Measurements from ENCODE around the gene CDKN2B-AS1. TPM values are rescaled to one million over a fixed set of nuclear protein-coding genes. Genes with fewer than 3 reads are reported as not detected.

Gene CDKN2B-AS1
- total and polyA plus RNA-seq, 4 donors: 0.58 to 8.0 (median 1.1) TPM

DNA sequence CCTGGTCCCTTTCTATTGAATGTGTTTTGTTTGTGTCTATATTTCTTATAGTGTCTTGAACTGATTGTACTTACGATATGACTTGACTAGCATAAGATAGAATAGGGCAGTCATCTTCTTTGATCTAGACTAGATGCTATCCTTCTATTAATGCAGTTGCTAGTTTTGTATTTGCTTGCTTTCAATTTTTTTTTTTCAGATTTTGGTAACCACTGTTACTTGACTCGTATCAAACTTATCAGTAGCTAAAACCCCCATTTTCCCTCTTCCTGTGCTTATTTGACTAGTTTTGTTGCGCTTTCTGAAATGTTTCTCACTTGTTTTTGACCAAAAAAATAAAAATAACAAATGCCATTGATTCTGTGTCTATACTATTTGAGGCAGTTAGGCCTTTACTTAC lies 83.5 kb downstream of the CDKN2B-AS1 start:
- WGBS, 2 donors: 96 to 97% methylated on average over 3 of the region's 3 CpGs
- Histone ChIP-seq H3K9me3 (ENCODE audit: control insufficient read depth, low read length) (no peaks in the 10 kb centered on the region), H3K27me3 (ENCODE audit: control insufficient read depth in 1 of 2, insufficient read depth in 2 of 2, low read length in 1 of 2) (no peaks in the 10 kb centered on the region), H3K36me3 (ENCODE audit: control insufficient read depth in 1 of 2, insufficient read depth in 2 of 2, low read length in 1 of 2) (no peaks in the 10 kb centered on the region), H3K4me3 (ENCODE audit: low read length in 2 of 2) (no peak overlapping the region), H3K27ac (ENCODE audit: low read depth in 1 of 2, low read length in 2 of 2) (no peak overlapping the region), H3K4me1 (ENCODE audit: control insufficient read depth in 1 of 2, insufficient read depth in 2 of 2, low read length in 2 of 2) (no peaks in the 10 kb centered on the region)
- DNase-seq (no peak), ATAC-seq (ENCODE audit: low FRiP score) (no peak)
- intact Hi-C loops (cut with DNase I): no loop called here

- Histone ChIP-seq H3K36me3 (ENCODE audit: control insufficient read depth in 1 of 2, insufficient read depth in 2 of 2, low read length in 1 of 2) (no peaks in the 10 kb centered on the region), H3K27ac (ENCODE audit: low read depth in 1 of 2, low read length in 2 of 2) (no peak overlapping the region), H3K9me3 (ENCODE audit: control insufficient read depth, low read length) (no peaks in the 10 kb centered on the region), H3K4me3 (ENCODE audit: low read length in 2 of 2) (no peak overlapping the region), H3K4me1 (ENCODE audit: control insufficient read depth in 1 of 2, insufficient read depth in 2 of 2, low read length in 2 of 2) (peaks cover 0 to 2% of the 10 kb centered on the region in 2 donors), H3K27me3 (ENCODE audit: control insufficient read depth in 1 of 2, insufficient read depth in 2 of 2, low read length in 1 of 2) (no peaks in the 10 kb centered on the region)
- peak in 1 of 2 donors; percentile 44 for DNase-seq
- ATAC-seq (ENCODE audit: low FRiP score): peak; percentile 84
- WGBS, 2 donors: 43 to 48% methylated on average over 4 of the region's 4 CpGs
- intact Hi-C loops (cut with DNase I): no loop called here
These were observed 85.3 kb downstream of the CDKN2B-AS1 start for GRCh38 chr9:22079873-22080341.

- WGBS, 2 donors: 0 to 1% methylated on average over 2 of the region's 2 CpGs
- H3K27me3 ChIP-seq (ENCODE audit: control insufficient read depth in 1 of 2, insufficient read depth in 2 of 2, low read length in 1 of 2): no peaks in the 10 kb centered on the region
- peak; percentile 55 for ATAC-seq (ENCODE audit: low FRiP score)
- H3K36me3 ChIP-seq (ENCODE audit: control insufficient read depth in 1 of 2, insufficient read depth in 2 of 2, low read length in 1 of 2): no peaks in the 10 kb centered on the region
- H3K9me3 ChIP-seq (ENCODE audit: control insufficient read depth, low read length): no peaks in the 10 kb centered on the region
- intact Hi-C loops (cut with DNase I): no loop called here
- H3K4me3 ChIP-seq (ENCODE audit: low read length in 2 of 2): no peak overlapping the region
- DNase-seq: no peak
- H3K27ac ChIP-seq (ENCODE audit: low read depth in 1 of 2, low read length in 2 of 2): no peak overlapping the region
- H3K4me1 ChIP-seq (ENCODE audit: control insufficient read depth in 1 of 2, insufficient read depth in 2 of 2, low read length in 2 of 2): peaks cover 0 to 2% of the 10 kb centered on the region in 2 donors
These were observed 89.9 kb downstream of the CDKN2B-AS1 start for GRCh38 chr9:22084336-22085035.

- intact Hi-C loops (cut with DNase I): no loop called here
- Histone ChIP-seq H3K4me3 (ENCODE audit: low read length in 2 of 2) (no peak overlapping the region), H3K36me3 (ENCODE audit: control insufficient read depth in 1 of 2, insufficient read depth in 2 of 2, low read length in 1 of 2) (no peaks in the 10 kb centered on the region), H3K27me3 (ENCODE audit: control insufficient read depth in 1 of 2, insufficient read depth in 2 of 2, low read length in 1 of 2) (no peaks in the 10 kb centered on the region), H3K27ac (ENCODE audit: low read depth in 1 of 2, low read length in 2 of 2) (no peak overlapping the region), H3K4me1 (ENCODE audit: control insufficient read depth in 1 of 2, insufficient read depth in 2 of 2, low read length in 2 of 2) (peaks cover 0 to 2% of the 10 kb centered on the region in 2 donors), H3K9me3 (ENCODE audit: control insufficient read depth, low read length) (no peaks in the 10 kb centered on the region)
- 83 to 90% methylated on average over 5 of the region's 5 CpGs for WGBS, 2 donors
- DNase-seq: no peak
- ATAC-seq (ENCODE audit: low FRiP score): no peak
These were observed 93.6 kb downstream of the CDKN2B-AS1 start for GRCh38 chr9:22088053-22088716.

DNA sequence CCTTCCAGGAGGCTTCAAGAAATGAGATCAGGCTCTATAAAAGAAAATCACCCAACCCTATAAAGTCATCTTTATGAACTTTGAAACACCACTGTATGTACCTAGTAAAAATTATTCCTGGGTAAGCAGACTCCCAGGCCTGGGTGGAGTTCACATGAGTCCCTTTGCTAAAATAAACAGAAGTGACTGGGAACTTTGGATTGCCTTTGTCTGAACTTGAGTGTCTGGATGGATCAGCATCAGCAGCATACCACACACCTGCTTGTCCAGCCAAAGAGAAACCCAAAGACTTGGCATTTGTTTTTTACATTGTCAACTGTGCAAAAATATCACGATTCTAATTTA lies 94.1 kb downstream of the CDKN2B-AS1 start:
- 69 to 75% methylated on average over 1 of the region's 1 CpG for WGBS, 2 donors
- intact Hi-C loops (cut with DNase I): no loop called here
- Histone ChIP-seq H3K27me3 (ENCODE audit: control insufficient read depth in 1 of 2, insufficient read depth in 2 of 2, low read length in 1 of 2) (no peaks in the 10 kb centered on the region), H3K4me3 (ENCODE audit: low read length in 2 of 2) (no peak overlapping the region), H3K4me1 (ENCODE audit: control insufficient read depth in 1 of 2, insufficient read depth in 2 of 2, low read length in 2 of 2) (peaks cover 0 to 2% of the 10 kb centered on the region in 2 donors), H3K9me3 (ENCODE audit: control insufficient read depth, low read length) (no peaks in the 10 kb centered on the region), H3K27ac (ENCODE audit: low read depth in 1 of 2, low read length in 2 of 2) (no peak overlapping the region), H3K36me3 (ENCODE audit: control insufficient read depth in 1 of 2, insufficient read depth in 2 of 2, low read length in 1 of 2) (no peaks in the 10 kb centered on the region)
- ATAC-seq (ENCODE audit: low FRiP score): no peak
- no peak for DNase-seq

DNA sequence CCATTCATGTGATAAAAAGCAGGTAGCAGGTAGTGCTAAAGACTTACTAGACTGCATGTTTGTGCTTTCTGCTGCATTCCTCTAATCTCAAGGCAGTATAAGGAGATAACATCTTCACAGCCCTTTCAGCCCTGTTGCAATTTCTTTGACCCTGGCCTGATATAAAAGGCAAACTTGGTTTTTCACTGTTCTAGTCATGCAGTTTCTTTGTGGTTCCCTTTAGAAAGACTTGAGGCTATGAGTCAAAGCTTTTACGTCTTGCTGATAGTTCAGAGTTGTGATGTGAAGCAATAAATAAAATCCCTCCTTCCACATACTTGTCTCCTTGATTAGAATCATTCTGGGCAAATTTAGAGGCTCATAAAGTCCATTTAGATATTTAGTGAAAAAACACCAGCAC lies 103.1 kb downstream of the CDKN2B-AS1 start:
- DNase-seq (no peak), ATAC-seq (ENCODE audit: low FRiP score) (no peak)
- H3K36me3 ChIP-seq (ENCODE audit: control insufficient read depth in 1 of 2, insufficient read depth in 2 of 2, low read length in 1 of 2): no peaks in the 10 kb centered on the region
- WGBS, 2 donors: 86 to 90% methylated on average over 1 of the region's 1 CpG
- intact Hi-C loops (cut with DNase I): no loop called here
- peaks cover 0 to 1% of the 10 kb centered on the region in 2 donors for H3K4me1 ChIP-seq (ENCODE audit: control insufficient read depth in 1 of 2, insufficient read depth in 2 of 2, low read length in 2 of 2)
- H3K27ac ChIP-seq (ENCODE audit: low read depth in 1 of 2, low read length in 2 of 2): no peak overlapping the region
- no peaks in the 10 kb centered on the region for H3K27me3 ChIP-seq (ENCODE audit: control insufficient read depth in 1 of 2, insufficient read depth in 2 of 2, low read length in 1 of 2)
- H3K9me3 ChIP-seq (ENCODE audit: control insufficient read depth, low read length): no peaks in the 10 kb centered on the region
- no peak overlapping the region for H3K4me3 ChIP-seq (ENCODE audit: low read length in 2 of 2)

GRCh38 chr9:22098643-22099332 lies 104.2 kb downstream of the CDKN2B-AS1 start:
- Histone ChIP-seq H3K4me1 (ENCODE audit: control insufficient read depth in 1 of 2, insufficient read depth in 2 of 2, low read length in 2 of 2) (peaks cover 0 to 3% of the 10 kb centered on the region in 2 donors), H3K36me3 (ENCODE audit: control insufficient read depth in 1 of 2, insufficient read depth in 2 of 2, low read length in 1 of 2) (no peaks in the 10 kb centered on the region), H3K9me3 (ENCODE audit: control insufficient read depth, low read length) (no peaks in the 10 kb centered on the region), H3K4me3 (ENCODE audit: low read length in 2 of 2) (no peak overlapping the region), H3K27me3 (ENCODE audit: control insufficient read depth in 1 of 2, insufficient read depth in 2 of 2, low read length in 1 of 2) (no peaks in the 10 kb centered on the region), H3K27ac (ENCODE audit: low read depth in 1 of 2, low read length in 2 of 2) (no peak overlapping the region)
- WGBS, 2 donors: 84 to 87% methylated on average over 3 of the region's 3 CpGs
- intact Hi-C loops (cut with DNase I): no loop called here
- ATAC-seq (ENCODE audit: low FRiP score) (peak; percentile 15), DNase-seq (no peak)

- Histone ChIP-seq H3K36me3 (ENCODE audit: control insufficient read depth in 1 of 2, insufficient read depth in 2 of 2, low read length in 1 of 2) (no peaks in the 10 kb centered on the region), H3K27ac (ENCODE audit: low read depth in 1 of 2, low read length in 2 of 2) (no peak overlapping the region), H3K4me3 (ENCODE audit: low read length in 2 of 2) (no peak overlapping the region), H3K9me3 (ENCODE audit: control insufficient read depth, low read length) (no peaks in the 10 kb centered on the region), H3K27me3 (ENCODE audit: control insufficient read depth in 1 of 2, insufficient read depth in 2 of 2, low read length in 1 of 2) (no peaks in the 10 kb centered on the region), H3K4me1 (ENCODE audit: control insufficient read depth in 1 of 2, insufficient read depth in 2 of 2, low read length in 2 of 2) (peaks cover 0 to 3% of the 10 kb centered on the region in 2 donors)
- ATAC-seq (ENCODE audit: low FRiP score) (no peak), DNase-seq (no peak)
- intact Hi-C loops (cut with DNase I): loop anchor here (5.0 to 10.0 kb wide), 2 partner anchors 93 to 134 kb away; partner anchors contain the start of gene CDKN2B (in 1 of the 2)
- 85 to 91% methylated on average over 2 of the region's 2 CpGs for WGBS, 2 donors
These were observed 106.0 kb downstream of the CDKN2B-AS1 start for GRCh38 chr9:22100626-22101025.
